ENCODE results near the gene SLC8A1.

SLC8A1 gene

DNA sequence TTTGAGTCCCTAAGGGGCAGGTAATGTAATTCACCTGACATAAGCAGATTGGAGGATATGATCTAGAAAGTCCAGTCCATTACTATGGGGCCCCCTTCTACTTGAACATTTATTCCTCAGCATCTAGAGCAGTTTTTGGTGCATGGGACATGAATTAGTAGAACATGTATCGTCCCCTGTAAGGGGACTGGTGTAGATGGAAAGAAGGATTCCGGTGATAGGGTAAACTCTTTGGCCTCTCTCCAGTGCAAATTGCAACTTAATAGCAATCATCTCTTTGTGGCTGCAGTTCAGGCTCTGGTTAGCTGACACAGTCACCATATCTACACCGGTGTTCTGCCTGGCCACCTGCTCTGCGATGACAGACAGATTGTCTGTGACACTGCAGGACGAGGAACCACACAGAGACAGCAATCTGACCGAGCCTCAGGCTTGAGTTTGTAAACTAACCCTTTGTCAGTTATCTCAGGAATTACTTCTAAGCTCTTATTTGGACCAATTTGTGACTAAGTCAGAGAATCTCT lies 6.4 kb upstream of the SLC8A1 start:
- DNase-seq (ENCODE audit: low read depth), result no peak

DNA sequence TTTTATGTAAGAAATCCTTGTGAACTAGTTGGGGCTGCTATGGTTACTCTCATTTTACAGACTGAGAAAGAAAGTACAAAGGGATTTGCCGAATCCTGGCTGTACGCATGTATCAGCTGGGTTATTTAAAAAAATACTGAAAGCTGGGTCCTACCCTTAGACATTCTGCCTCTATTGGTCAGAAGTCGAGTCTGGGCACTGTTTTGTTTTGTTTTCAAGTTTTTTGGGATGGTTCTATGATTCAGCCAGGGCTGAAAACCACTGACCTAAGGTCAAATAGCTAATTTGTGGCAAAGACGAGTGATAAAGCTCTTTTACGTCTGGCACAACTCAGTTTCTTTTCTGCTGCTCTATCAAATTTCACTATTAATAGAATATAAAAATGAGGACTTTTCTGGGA lies 5.9 kb upstream of the SLC8A1 start:
- DNase-seq (ENCODE audit: low read depth), result no peak

DNA sequence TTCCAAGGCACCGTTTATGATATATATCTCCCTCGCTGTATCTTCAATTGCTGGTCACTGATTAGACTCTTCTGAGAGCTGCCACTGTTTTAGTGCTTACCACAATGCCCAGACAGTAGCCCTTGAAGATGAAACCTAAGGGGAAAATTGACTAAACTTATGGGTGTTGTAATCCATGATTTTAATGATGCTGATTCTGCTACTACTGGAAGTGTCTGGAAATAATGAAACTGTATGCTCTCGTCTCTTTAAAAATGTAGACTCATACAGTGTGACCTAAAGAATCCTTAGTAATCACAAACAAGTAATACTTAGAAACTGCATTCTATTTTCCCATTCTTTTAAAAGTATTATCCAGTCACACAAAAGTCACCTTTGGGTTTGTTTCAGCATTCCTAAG lies 5.5 kb upstream of the SLC8A1 start:
- no peak for DNase-seq (ENCODE audit: low read depth)

DNA sequence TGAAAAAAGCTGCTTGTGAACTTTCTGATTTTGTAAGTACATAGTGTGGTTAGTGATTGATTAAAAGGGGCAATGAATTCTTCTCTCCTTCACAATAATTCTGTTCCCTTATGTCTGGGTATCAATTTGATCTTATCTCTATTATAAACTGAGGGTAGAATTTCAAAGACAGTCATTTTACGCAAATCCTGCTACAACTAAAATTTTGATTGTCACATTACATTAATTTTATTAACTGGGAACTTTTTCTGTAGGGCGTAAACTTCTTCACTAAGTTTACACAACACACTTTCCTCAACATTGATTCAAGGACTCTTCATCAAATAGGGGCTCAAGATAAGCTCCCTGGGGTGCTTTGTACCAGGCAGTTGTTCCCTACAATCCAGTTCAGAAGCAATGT lies 5.0 kb upstream of the SLC8A1 start:
- DNase-seq (ENCODE audit: low read depth), result no peak

DNA sequence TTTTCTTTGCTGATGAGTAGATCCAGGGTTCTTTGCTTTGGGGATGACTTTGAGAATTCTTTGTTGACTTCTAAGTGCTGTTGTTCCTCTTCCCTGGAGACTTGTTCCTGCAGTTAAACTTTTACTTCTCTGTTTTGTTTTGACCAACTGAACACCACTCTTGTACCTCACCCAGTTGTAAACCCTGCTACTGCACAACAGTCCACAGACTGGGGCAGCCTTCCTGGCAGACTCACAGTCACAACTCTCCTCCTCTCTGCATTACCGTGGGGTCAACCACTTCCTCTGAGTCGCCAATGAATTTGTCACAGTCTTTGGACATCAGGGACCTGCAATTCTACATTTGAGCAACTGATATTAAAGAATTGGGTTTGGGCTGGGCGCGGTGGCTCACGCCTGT lies 3.8 kb upstream of the SLC8A1 start:
- no peak for DNase-seq (ENCODE audit: low read depth)

DNA sequence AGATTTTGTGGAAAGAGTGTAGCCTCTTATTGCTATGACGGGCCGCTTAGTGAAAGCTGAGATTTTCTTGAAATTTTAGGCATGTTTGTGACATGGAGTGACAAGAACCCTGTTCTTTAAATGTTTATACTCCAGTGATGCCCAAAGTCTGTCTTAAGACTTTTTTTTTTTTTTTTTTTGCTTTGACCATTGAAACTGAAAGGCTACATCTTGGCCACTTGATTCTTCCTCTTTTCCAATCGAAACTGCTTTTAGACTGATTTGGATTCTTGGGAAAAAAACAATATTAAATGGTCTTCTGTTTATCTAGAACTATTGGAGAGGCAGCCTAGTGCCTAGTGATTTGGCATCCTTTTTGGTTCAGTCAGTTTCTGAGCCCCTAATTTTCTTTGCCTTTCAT lies 2.4 kb upstream of the SLC8A1 start:
- DNase-seq (ENCODE audit: low read depth), result no peak

DNA sequence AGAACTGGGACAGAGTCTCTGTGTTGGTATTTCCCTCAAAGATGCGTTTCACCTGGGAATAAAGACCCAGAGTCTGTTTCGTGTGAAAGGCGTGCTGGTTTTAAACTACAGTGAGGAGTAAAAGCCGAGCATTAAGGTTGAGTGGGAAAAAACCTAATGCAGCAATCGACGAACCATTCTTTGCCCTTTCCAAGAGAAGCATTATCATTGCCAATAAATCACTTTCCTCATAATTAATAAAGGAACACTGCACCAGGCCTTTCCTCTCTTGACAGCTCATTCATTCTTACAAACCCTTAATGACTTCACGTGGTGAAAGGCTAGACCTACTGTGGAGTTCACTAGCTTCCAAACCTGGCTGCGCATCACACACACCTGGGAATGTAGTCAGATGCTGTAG lies 896 bp upstream of the SLC8A1 start:
- no peak for DNase-seq (ENCODE audit: low read depth)

DNA sequence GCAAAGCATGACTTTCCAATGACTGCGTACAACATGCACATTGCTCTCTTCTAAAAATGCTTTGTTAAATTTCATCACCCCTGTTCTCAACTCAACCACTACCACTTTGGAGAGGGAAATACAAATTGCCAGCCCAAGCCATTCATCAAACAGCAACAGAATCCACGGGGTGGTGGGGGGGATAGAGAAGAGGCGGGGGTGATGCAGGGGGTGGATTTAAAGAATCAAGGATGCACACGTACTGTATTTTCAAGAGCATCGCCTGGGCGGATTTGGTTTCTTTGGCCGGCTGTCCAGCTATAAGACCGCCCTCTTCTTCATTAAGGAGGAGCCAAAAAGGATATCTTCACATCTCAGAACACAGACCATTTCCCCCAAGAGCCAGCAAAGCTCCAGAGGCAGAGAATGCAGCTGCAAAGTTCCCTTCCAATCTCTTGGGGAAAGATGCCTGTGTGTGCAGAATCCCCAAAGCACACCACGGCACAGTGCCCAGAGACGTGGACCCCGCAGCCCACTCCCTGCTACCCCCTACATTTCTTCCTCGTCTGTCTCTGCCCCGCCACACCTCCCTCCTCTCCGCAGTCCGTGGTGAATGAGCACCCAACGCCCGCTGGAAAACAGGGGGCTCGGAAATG lies 977 bp downstream of the SLC8A1 start:
- DNase-seq (ENCODE audit: low read depth), result no peak

DNA sequence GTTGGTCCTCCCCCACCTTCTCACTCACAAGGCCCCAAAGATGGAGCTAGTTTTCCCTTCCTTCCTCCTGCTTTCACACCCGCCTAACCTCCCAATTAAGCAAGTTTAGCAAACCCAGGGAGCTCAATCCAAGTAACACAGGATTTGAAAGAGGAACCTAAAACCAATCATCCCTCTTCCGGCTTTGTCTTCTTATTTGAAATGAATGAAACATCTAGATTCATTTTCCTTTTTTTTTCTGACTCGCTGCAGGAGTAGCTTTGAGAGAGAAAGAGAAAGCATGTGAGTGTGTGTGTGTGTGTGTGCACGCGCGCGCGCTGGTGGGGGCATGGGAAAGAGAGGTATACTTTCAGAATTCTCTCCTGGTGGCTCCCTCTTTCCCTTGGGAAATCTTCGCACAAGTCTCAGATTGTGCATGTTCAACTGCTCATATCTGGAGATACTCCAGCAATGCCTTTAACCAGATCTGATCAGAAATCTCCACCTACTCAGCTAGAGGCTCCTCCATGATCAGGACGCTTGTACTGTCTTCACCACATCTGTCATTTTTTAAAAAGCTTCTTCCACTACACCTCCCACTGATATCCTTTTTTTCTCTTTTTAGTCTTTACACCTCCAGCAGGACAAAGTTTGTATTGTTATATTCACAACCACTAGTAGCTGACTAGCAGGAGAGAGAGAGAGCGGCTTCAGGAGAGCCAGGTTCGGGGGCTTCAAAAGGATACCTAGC lies 1.7 kb downstream of the SLC8A1 start:
- DNase-seq (ENCODE audit: low read depth), result no peak

DNA sequence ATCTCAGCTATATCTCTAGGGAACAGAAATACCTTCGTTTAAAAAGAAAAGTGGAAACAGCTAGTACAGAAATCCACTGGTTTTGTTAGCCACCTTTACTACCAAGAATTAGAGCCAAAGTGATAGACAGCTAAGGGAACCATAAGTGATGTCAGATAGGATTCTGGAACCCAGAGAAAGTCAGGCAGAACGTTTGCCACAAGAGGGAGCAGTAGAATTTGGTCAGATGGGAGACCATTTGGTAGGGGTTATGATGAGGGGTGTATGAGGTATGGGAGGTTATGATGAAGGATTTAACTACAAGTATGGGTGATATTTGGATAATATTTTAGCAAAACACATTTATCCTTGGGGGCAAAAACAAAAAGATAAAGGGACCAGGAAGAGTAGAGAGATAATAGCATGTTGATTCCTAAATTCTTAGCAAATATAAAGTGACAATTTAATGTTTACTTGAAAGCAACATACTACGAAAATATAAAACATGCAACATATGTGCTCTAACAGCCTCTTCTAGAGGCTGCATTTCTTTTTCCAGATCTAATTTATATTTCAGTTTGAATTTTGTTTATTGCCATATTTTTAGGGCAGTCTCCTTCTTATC lies 3.3 kb downstream of the SLC8A1 start:
- no peak for DNase-seq (ENCODE audit: low read depth)

DNA sequence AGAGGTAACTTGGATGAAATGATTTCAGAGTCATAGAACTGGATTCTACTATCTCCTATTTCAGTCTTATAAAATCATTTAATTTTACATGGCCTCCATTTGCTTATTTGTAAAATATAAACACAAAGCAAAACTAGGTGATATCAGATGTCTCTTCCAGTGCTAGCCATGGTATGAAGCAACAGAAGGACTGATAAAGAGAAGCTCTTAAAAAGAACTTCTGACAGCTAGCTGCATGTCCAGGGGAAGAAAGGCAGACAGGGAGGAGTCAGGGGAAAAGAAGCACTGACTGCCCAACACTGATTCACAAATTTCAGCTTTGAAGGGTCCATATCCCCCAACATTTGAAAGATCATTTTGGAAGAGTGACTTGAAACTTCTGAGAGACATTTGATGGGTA lies 6.4 kb downstream of the SLC8A1 start:
- DNase-seq (ENCODE audit: low read depth), result no peak

DNA sequence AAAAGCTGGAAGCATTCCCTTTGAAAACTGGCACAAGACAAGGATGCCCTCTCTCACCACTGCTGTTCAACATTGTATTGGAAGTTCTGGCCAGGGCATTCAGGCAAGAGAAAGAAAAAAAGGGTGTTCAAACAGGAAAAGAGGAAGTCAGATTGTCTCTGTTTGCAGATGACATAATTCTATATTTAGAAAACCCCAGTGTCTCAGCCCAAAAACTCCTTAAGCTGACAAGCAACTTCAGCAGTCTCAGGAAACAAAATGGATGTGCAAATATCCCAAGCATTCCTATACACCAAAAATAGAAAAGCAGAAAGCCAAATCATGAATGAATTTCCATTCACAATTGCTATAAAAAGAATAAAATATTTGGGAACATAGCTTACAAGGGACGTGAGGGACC lies 11.1 kb downstream of the SLC8A1 start:
- no peak for DNase-seq (ENCODE audit: low read depth)

DNA sequence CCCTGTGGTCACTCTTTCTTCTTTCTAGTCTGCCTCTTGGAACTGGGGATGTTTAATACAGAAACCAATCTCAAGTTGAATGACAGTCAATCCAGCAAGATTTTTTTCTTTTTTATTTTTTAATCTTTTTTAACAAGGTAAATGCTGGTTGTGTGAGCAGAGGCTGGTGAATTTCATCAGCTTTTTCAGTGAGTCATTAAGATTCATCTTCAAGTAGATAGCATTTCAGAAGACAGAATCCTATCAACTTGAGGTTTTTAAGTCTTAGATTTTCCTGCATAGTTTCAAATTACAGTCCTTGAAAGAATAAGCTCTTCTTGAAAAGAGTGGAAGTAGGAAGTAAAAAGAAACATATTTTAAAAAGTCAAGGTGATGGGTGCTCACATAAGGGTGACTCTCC lies 12.4 kb downstream of the SLC8A1 start:
- no peak for DNase-seq (ENCODE audit: low read depth)

DNA sequence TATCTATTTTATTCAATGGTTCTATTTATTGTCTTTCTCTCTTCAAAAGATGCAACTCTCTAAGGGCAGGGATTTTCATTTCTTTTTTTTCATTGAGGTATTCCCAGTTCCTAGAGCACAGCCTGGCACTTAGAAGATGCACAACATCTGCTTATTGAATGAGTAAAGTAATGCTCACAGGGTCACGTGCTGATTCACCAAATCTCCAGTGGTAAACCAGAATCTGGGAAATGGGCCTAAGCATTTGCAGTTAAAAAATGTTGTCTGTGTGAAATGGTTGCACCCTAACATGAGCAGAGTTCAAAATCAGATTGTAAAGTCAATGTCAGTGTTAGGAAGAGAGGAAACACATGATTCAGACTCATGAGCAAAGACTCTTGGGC lies 15.8 kb downstream of the SLC8A1 start:
- DNase-seq (ENCODE audit: low read depth), result no peak

DNA sequence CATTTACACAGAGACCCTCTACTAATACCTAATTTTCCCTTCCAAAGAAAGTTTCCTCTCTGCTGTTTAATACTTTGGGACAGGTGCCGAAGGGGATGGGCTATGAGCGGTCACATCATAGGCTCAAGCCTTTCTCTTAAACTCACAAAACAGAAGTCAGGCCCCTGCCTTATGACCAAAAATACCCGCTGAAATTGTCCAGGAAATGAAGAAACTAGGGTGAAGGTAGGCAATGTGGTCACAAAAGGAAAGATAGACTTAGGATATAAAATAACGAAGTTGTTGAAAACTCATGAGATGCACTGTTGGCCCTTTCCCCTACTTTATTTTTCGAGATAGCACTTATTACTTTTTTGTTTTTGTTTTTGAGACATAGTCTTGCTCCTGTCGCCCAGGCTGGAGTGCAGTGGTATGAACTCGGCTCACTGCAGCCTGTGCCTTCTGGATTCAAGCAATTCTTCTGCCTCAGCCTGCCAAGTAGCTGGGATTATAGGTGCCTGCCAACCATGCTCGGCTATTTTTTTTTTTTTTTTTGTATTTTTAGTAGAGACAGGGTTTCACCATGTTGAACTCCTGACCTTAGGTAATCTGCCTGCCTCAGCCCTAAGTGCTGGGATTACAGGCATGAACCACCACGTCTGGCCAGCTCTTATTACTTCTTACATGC lies 16.3 kb downstream of the SLC8A1 start:
- no peak for DNase-seq (ENCODE audit: low read depth)

DNA sequence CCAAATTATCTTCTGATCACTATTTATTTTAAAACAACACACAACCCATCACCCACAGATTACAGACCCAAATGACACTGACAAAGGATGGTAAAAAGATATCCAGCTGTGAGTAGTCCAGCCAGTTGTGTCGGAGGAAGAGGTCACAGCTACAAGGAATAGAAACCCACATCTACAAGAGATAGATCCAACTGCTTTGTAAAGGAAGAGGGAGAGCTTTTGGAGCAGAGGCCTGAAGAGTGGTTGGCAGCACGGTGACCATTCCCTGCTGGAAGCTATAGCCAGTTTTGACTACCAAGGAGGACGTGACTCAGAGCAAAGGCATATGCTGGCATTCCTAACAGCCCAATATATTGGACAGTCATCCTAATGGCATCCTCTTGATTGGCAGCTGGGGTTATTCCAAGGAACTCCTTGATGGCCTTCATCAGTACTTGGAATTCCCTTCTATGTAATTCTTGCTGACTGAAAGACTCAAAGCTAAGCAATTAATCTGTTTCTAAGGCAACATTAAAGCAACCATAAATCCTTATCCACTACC lies 17.1 kb downstream of the SLC8A1 start:
- no peak for DNase-seq (ENCODE audit: low read depth)

DNA sequence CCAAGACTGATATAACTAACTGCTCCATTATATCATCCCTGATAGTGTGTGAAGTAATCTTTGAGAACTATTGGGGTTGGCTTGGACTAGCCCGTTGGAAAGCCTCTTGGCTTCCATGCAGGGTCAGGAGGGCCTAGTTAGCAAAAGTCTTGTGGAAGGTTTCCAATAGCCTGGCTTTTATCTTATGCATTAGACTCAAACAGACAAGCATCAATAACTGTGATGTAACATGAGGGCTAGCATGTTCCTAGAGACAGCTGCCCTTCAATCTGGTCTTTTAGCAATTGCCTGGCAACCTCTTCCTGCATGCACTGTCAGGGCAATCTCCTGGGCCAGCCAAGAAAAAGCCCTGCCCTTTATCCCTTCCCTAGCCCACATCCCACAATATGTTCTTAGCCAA lies 18.2 kb downstream of the SLC8A1 start:
- DNase-seq (ENCODE audit: low read depth), result no peak

DNA sequence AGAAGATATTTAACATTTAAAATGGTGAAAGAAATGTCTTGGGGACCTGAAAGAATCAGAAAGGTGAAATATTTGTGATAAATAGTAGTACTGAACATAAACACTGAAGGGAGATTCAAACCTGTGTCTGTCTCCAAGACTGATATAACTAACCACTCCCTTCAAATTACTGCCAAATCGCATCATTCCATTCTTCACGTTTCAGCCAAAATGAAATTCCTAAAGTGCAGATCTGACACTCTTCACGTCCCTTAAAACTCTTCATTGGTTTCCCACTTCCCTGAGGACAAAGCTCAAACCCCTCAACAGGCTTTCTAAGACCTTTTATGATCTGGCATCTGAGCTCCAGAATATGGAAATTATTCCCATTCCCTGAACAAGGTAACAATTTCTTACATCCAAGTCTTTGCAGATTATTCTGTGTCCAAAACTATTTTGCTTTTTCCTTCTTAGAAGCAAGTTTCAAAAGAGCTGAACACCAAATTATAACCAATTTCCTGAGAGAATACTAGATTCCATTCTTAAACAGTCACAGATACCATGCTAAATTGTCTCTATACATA lies 18.9 kb downstream of the SLC8A1 start:
- DNase-seq (ENCODE audit: low read depth), result no peak

DNA sequence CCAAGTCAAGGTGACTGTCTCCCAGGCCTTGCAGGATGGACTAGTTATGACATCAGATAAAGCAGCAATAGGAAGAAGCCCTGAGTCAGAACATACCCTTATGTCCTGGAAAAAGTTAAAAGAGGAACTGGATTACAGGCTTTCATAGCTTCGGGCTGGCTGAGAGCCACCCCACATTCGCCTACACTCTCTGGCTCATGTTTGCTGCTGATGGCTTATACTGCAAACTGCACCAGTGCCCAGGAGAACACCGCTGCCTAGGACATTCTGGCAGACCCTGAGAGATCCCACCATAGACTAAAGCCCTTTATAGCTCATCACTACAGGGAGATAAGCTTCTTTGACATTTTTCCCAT lies 20.3 kb downstream of the SLC8A1 start:
- DNase-seq (ENCODE audit: low read depth), result no peak

DNA sequence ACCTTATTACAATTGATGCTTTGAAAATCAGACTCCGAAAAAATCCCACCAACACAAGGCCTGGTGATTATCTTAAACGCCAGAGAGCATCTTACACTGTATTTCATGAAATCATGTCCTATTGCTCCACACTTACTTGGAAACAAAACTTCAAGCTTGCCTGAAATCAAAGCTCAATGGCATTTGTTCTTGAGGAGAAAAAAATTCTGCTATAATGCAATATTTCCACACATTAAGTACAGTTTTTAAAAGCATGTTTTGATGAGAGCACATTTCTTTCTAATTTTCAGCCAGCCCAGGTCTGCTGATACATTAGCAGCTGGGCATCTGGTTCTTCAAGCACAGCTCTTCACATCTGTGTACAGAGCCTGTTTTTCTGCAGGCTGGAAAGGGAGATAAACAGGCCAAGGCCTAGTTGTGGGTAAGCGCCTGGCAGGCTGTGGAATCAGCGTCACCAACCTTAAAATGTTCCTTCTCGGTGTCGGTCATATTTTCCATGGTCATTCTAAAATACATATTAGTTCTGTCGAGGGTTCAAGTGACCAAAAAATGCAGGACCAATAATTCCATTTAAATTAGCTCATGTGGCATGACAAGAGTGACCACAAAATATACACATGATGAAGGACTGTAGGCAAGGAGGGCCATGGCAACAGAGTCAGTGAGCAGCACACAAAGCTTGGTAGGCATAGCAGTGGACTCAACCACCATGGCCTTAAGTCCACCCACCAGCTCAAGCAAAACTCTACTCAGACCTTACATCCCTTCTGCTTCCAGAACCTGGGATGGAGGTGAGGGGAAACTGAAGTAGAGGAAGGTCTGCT lies 20.9 kb downstream of the SLC8A1 start:
- no peak for DNase-seq (ENCODE audit: low read depth)

DNA sequence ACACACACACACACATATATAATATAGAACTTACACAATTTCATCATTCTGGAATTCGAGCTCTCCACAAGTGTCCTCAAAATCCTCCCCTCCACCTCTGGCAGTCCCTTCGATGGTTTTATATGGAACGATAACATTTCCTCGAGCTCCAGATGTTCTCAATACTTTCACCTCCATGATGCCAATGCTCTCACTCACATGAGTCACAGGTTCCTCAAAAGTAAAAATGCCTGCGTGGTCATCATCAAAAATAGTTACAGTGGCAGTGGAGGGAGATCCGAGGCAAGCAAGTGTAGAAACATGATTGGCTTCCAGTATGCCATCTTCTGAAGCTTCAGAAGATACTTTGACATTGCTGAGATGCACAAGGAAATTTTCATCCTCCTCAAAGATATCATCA lies 23.5 kb downstream of the SLC8A1 start:
- no peak for DNase-seq (ENCODE audit: low read depth)
